NK-92 (cell line): ENCODE measurements around the gene GRIK1.

Source experiments
- DNase-seq: peaks from one replicate; lab custom pipeline; 2025; ENCODE audit not compliant: unreplicated experiment; lab: John Stamatoyannopoulos, UW

The GRIK1 gene

GRCh38 chr21:29648710-29649240 is 291.0 kb downstream of the GRIK1 start:
- no peak for DNase-seq

GRCh38 chr21:29647353-29647781 is 292.4 kb downstream of the GRIK1 start:
- DNase-seq = no peak

GRCh38 chr21:29645666-29646553 is 293.9 kb downstream of the GRIK1 start:
- no peak for DNase-seq

- no peak for DNase-seq
Measured at GRCh38 chr21:29643289-29643688, 296.5 kb downstream of the GRIK1 start.

- DNase-seq = no peak
Measured at GRCh38 chr21:29642551-29643245, 297.1 kb downstream of the GRIK1 start.

GRCh38 chr21:29641635-29642550 is 297.9 kb downstream of the GRIK1 start:
- DNase-seq = no peak

- no peak for DNase-seq
Measured at GRCh38 chr21:29641001-29641634, 298.7 kb downstream of the GRIK1 start.

GRCh38 chr21:29640080-29640508 is 299.7 kb downstream of the GRIK1 start:
- no peak for DNase-seq

GRCh38 chr21:29639366-29640079 is 300.3 kb downstream of the GRIK1 start:
- no peak for DNase-seq

GRCh38 chr21:29638761-29639327 is 301.0 kb downstream of the GRIK1 start:
- no peak for DNase-seq

- no peak for DNase-seq
Measured at GRCh38 chr21:29638138-29638537, 301.7 kb downstream of the GRIK1 start.

- no peak for DNase-seq
Measured at GRCh38 chr21:29637553-29637952, 302.2 kb downstream of the GRIK1 start.

- DNase-seq = no peak
Measured at GRCh38 chr21:29637134-29637533, 302.7 kb downstream of the GRIK1 start.

GRCh38 chr21:29634418-29634817 is 305.4 kb downstream of the GRIK1 start:
- no peak for DNase-seq

GRCh38 chr21:29633756-29634155 is 306.0 kb downstream of the GRIK1 start:
- no peak for DNase-seq

GRCh38 chr21:29630441-29630840 is 309.4 kb downstream of the GRIK1 start:
- DNase-seq = no peak

GRCh38 chr21:29627905-29628304 is 311.9 kb downstream of the GRIK1 start:
- no peak for DNase-seq

- DNase-seq = no peak
Measured at GRCh38 chr21:29626801-29627470, 312.9 kb downstream of the GRIK1 start.

- DNase-seq = no peak
Measured at GRCh38 chr21:29625990-29626389, 313.8 kb downstream of the GRIK1 start.
